DMS153 treated with DMSO at 0.1 percent for 48 hours (cell line): ENCODE measurements around the gene PIK3CG.
"Not testable (repeated sequence)": the region's sequence is repeated elsewhere in the genome, so short reads cannot be mapped to it uniquely, and the experiment has no call there.

Experiments
- DNase-seq: peaks from one replicate; lab custom pipeline; 2025; ENCODE audit not compliant: unreplicated experiment; lab: John Stamatoyannopoulos, UW

PIK3CG gene

DNA sequence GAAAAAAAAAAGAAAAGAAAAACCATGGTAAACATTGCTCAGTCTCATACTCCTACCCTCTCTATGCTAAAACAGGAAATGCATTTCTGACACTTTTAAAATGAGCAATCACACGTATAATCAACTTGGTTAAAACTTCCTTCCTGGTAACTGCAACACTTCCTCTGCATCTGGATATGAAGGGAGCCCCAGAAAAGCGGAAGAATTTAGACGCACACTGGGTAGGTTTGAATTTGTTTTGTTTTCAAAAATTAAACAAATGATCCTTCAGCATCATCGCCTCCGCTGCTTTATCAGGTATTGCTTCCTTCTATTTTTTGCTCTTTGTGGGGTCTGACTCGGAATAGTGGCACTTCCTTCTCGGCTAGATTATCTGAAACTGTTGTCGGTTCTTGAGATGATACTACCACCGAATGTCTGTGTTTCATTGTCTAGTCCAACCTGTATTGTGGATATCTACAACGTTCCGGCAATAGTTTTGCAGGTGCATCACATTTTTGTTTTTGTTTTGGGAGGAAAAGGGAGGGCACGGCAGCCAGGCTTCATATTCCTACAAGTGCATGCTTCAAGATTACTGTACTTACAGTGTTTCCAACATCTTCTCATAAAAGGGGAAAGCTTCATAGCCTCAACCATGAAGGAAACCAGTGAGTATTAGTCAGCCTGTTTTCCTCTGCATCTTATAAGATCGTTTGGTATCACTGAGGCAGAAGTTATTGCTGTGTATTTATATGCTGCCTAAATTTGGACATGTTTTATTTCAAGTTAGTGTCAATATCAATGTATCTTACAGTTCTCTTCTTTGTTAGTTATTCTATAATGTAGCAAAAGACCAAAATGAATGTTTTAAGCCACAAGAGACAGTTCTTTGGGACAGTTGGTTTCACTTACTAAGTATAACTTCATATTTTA, at the start of gene PIK3CG:
PIK3CG (plus strand) TSS at position 153 of the 912 bp plus-strand sequence. CDS start 2,280 bp downstream, outside the sequence.
- DNase-seq, result no peak

DNA sequence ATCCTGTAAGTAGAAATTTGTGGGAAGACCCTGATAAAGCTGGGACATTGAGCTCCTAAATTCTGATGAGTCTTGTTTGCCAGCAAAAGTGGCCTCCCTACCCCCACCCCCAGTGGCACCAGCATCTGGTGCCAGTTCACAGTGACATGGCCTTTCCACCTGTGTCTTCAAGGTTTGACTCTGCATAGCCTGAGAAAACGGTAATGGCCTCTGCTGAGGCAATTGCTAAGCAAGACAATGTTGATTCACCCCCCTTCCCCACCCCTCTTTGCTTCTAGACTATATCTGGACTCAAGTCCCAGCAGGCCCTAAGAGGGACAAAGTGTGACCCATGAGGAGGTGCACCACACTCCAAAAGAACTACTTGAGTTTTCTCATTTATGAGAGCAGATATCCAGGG, 48.0 kb upstream of the PIK3CG start:
- no peak for DNase-seq

DNA sequence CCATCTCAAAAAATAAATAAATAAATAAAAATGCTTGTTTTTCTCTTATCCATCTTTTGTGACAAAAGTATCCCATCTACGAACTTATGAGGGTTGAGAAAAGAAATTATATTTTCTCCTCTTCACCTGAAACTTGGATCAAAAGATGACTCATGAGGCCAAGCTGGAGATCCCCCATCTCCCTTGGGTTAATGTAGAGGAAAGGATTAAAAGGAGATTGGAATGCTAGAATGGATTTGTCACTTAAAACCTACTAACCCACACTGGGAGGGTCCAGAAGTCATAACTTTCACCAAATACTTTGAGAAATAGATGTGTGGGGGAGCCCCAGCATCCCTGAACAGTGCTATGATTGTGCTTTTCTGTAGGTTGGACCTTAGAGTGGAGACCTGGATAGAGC, 46.3 kb upstream of the PIK3CG start:
- DNase-seq, result no peak

DNA sequence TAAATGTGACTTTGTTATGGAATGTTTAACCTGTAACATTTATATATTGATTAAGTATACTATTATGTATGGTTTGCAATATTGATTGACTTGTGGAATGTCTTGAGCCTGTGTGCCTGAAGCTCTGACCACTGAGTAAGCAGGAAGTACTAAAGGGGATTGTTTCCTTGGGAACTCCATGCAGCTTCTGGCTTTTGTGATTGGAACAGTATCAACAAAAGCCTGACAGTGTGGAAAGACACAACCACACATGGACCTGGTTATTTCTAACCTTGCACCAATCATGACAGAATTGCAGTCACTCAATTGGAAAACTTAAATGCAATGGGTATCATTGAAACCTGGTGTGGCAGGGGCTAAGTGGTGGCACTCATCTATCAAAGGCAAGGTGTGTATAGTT, 45.5 kb upstream of the PIK3CG start:
- DNase-seq, result no peak

DNA sequence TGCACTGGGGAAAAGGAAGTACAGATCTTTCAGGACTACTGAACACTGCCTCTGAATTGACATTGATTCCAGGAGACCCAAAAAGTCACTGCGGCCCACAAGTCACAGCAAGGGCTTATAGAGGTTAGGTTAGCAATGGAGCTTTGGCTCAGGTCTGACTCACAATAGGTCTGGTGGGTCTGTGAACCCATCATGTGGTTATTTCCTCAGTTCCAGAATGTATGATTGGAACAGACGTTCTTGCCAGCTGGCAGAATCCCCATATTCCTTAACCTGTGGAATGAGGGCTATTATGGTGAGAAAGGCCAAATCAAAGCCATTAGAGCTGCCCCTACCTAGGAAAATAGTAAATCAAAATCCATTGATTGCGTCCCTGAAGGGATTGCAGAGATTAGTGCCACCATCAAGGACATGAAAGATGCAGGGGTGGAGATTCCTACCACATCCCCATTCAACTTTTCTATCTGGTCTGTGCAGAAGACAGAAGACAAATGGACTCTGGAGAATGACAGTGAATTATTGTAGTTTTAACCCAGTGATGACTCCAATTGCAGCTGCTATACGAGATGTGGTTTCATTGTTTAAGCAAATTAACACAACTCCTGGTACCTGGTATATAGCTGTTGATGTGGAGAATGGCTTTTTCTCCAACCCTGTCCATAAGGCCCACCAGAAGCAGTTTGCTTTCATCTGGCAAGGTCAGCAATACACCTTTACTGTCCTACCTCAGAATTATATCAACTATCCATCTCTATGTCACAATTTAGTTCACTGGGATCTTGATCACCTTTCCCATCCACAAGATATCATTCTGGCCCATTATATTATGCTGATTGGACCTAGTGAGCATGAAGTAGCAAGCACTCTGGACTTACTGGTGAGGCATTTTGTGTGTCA, 44.5 kb upstream of the PIK3CG start:
- DNase-seq, result no peak

DNA sequence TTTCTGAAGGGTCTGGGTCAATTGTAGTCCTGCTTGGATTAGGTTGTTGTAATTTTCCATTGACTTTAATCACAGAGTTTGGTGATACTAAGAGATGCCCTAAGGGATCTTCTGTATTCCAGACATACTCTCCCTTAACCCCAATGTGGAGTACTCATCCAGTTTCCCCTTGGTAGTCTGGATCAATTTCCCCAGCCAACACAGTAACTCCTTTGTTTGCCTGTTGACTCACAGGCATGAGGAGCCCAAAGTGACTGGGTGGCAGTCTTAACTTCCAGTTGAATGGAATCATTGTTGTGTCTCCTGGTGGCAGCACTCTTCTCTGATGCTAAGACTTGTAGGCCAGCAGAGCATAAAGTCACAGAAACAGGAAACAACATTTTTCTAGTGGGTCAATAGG, 41.5 kb upstream of the PIK3CG start:
- DNase-seq, result no peak

DNA sequence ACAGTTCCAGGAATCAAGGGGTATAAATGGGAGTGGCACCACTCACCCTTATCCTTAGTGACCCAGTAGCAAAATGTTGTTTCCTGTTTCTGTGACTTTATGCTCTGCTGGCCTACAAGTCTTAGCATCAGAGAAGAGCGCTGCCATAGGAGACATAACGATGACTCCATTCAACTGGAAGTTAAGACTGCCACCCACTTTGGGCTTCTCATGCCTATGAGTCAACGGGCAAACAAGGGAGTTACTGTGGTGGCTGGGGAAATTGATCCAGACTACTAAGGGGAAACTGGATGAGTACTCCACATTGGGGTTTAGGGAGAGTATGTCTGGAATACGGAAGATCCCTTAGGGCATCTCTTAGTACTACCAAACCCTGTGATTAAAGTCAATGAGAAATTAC, 40.6 kb upstream of the PIK3CG start:
- DNase-seq, result no peak

DNA sequence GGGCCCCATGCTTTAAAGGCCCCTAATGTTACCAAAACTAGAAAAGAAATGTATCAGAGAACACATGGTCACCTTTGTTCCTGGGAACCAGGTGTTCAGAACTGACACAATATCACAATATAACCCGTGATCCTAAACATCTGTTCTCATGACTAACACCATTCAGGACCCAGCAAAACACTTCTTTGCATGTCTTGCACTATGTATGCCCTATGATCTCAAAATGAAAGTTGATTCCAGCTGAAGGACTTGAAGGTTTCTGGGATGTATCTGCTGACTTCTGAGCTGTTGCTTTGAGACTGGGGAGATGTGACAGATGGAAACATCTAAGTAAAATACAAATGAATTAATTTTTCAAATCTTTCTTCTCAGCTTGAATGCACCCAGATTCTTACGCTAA, 37.5 kb upstream of the PIK3CG start:
- no peak for DNase-seq

DNA sequence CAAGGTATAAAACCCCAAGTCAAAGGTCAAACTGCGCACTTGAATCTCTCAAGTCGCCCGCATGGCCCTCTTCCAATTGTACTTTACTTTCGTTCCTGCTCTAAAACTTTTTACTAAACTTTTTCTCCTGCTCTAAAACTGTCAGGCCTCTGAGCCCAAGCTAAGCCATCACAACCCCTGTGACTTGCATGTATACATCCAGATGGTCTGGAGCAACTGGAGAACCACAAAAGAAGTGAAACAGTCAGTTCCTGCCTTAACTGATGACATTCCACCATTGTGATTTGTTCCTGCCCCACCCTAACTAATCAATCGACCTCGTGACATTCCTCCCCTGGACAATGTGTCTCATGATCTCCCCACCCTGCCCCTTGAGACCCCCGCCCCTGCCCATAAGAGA, 35.6 kb upstream of the PIK3CG start:
- no peak for DNase-seq

DNA sequence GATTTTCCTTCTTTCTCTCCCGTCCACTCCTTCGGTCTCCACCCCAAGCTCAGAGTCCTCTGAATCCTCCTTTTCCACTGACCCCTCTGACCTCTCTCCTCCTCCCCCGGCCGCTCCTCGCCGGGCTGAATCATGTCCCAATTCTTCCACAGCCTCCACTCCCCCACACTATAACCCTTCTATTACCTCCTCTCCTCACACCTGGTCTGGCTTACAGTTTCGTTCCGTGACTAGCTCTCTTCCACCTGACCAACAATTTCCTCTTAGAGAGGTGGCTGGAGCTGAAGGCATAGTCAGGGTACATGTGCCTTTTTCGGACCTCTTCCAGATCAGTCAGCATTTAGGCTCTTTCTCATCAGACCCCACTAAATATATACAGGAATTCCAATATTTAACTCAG, 34.2 kb upstream of the PIK3CG start:
- not testable (repeated sequence) for DNase-seq

- no peak for DNase-seq
Observed at GRCh38 chr7:106836816-106837215, 28.3 kb upstream of the PIK3CG start.

GRCh38 chr7:106839511-106839910, 25.6 kb upstream of the PIK3CG start:
- no peak for DNase-seq

DNA sequence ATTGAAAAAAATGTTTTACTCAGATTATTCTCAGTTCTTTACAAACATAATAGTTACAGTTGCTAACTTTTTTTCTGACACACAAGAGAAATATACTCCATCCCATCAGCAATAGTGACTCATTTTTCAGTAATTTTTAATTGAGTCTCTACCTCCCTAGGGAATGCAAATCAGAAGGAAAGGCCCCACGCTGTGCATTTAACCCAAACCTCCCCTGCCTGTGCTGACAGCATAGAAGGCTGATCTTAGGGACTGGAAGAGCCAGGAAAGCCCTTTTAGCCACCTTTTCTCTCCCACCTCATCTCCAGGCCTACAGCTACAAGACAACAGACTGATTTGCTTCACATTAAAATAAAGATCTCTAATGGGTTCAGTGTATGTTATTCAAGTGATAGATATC, 24.7 kb upstream of the PIK3CG start:
- DNase-seq, result no peak

DNA sequence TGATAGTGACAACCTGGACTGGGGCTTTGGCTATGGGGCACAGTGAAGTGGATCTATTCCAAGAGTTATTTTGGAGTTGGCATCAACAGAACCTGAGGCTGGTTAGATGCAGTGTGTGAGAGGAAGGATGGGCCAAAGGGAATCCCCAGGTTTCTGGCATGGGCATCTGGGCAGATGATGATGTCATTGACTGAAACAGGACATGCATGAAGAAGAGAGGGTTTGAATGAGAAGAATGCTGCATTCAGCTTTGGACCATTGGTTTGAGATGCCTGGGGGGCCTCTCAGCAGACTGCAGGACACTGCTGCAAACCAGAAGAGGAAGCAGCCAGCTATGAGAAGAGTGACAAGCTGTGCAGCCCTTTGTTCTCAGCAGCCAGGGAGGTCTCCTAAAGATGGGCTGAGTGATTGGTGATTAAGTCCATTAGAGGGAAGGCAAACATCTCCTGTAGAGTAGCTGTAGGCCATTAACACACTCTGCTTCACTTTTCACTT, 23.1 kb upstream of the PIK3CG start:
- no peak for DNase-seq

GRCh38 chr7:106844279-106844997, 20.6 kb upstream of the PIK3CG start:
- no peak for DNase-seq

DNA sequence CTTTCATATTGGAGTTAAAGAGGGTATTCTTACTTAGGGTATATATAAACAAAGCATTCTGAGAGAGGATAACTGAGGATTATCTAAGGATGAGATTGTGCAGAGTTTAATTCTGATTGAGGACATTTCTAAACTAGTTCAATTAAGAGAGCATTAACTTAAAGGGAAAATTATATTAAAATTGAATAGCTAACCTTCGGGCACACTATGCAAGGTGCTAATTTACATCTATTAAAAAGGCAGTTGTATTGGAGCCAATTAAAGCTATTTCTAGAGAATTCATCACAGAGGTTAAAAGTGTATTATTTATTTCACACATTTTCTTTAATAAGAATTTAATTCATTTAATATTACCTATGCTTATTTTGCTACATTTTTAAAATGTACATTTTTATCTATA, 17.0 kb upstream of the PIK3CG start:
- no peak for DNase-seq

DNA sequence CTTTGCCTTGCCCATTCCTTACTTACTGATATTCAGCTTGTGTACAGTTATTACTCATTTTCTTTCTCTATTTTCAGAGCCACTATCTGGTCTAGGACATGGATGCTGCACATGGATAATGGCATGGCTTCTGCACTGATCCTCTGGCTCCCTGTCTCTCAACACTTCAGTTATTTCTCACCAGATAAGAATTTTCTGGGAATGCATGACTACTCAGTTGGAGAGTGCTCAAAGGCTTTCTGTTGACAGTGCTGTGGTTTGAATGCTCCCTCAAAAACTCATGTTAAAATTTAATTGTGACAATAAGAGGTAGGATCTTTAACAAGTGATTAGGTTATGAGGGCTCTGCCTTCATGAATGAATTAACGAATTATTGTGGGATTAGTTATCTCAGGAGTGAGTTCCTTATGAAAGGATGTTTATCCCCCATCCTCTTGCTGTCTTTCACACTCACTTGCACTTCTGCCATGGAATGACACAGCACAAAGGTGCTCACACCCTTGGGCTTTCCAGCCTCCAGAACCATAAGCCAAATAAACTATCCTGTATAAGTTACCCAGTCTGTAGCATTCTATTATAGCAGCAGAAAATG, 16.1 kb upstream of the PIK3CG start:
- no peak for DNase-seq

GRCh38 chr7:106851632-106852031, 13.4 kb upstream of the PIK3CG start:
- DNase-seq, result not testable (repeated sequence)

DNA sequence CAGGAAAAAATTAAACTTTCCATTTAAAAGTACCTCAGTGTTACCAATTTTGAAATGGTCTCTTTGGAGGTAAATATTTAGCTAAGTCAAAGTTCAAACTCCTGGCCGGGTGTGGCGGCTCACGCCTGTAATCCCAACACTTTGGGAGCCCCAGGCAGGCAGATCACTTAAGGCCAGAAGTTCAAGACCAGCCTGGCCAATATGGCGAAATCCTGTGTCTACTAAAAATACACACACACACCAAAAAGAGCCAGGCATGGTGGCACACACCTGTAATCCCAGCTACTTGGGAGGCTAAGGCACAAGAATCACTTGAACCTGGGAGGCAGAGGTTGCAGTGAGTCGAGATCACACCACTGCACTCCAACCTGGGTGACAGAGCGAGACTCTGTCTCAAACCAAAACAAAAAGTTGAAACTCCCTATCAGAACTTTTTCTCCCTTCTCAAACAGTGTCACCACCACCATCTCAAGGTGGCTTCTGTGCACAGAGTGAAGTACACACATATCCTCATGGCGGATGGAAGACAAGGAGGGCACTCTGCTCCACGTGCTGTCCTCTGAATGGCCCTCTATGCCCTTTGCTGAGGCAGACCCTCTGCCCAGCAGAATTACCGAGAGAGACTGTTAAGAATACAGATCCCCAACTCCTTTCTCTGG, 11.7 kb upstream of the PIK3CG start:
- DNase-seq, result no peak

DNA sequence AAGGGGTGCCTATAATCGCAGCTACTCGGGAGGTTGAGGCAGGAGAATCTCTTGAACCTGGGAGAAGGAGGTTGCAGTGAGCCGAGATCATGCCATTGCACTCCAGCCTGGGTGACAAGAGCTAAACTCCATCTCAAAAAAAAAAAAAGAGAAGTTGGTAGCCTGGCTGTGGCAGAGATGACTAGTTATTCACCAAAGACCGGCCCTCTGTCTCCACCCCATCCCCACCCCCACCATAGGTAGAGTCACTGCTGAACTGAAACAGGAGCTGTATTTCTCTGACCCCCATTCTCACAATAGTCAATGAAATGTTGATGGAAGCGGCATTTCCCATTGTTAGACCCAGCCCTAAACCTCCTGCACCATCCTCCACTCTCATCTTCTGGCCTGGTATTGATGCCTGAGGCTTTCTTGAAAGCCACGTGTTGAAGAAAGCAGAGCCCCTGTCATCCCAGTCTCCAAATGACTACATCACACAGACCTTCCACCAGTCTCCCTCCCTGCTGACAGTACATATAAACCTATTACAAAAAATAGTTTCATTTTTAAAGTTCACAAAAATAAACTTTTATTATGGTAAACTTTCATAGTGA, 9.4 kb upstream of the PIK3CG start:
- DNase-seq, result no peak
